Activated CD4-positive, CD25-positive, alpha-beta regulatory T cell treated with anti-CD3 and anti-CD28 coated beads, Interleukin-2, amount 50 U/mL, for 72 hours (primary cell): Measurements from ENCODE around the gene ZNF557.

Source experiments
- DNase-seq: peaks from one replicate; pipeline ENCODE4 v3.0.0; 2021

ZNF557 gene

DNA sequence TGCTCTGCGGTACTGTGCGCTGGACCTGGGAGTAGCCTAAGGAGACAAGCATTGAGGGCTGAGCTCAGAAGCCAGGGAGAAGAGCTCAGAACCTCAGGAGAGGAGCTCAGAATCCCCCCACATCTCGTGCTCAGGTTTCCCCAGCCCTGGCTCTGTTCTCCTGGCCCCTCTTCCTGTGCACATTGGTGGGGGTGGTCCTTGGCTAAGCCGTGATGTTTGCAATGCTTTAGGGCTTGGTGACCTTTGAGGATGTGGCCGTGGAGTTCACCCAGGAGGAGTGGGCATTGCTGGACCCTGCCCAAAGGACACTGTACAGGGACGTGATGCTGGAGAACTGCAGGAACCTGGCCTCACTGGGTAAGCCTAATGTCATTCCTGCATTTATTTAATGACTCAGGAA, 6.6 kb downstream of the ZNF557 start:
- no peak for DNase-seq

DNA sequence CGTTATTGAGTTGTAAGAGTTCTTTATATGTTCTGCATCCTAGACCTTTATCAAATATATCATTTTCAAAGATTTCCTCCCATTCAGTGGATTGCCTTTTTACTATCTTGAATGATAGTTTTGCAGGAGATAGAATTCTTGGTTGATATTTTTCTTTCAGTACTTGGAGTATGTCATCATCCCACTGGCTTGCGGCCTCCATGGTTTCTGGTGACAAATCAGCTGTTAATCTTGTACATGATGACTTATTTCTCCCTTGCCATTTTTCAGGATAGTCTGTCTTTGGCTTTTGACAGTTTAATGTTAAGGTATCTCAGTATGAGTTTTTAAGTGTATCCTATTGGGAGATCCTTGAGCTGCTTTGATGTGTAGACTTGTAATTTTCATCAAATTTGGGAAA, 8.5 kb downstream of the ZNF557 start:
- DNase-seq: no peak

DNA sequence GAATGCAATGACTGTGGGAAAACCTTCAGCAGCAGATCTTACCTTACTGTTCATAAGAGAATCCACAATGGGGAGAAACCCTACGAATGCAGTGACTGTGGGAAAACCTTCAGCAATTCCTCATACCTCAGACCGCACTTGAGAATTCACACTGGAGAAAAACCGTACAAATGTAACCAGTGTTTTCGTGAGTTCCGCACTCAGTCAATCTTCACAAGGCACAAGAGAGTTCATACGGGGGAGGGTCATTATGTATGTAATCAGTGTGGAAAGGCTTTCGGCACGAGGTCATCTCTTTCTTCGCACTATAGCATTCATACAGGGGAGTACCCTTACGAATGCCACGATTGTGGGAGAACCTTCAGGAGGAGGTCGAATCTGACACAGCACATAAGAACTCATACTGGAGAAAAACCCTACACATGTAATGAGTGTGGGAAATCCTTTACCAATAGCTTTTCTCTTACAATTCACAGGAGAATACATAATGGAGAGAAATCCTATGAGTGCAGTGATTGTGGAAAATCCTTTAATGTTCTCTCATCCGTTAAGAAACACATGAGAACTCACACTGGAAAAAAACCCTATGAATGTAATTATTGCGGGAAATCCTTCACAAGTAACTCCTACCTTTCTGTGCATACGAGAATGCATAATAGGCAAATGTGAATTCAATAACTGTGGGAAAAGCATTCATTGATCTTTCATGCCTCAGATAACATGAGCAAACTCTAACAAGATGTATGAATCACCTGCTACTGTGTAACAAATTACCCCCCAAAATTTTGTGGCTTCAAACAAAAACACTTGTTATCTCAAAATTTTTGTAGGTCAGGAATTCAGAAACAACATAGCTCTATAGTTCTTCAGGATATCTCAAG, 13.8 kb downstream of the ZNF557 start:
- no peak for DNase-seq

DNA sequence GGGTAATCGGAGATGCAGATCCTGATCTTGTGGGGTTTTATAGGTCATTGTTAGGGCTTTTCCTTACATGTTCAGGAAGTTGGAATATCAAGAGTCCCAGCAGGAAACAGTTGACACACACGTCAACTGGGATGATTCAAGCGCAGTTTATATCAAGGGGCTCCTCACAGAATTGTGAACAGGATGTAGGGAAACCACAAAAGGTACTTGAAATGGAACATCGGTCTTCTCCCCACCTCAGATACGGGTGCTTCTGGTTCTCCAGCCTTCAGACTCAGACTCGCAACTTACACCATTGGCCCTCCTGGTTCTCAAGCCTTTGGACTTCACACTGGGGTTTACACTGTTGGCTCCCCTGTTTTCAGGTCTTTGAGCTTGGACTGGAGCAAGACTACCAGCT, 19.5 kb downstream of the ZNF557 start:
- no peak for DNase-seq

DNA sequence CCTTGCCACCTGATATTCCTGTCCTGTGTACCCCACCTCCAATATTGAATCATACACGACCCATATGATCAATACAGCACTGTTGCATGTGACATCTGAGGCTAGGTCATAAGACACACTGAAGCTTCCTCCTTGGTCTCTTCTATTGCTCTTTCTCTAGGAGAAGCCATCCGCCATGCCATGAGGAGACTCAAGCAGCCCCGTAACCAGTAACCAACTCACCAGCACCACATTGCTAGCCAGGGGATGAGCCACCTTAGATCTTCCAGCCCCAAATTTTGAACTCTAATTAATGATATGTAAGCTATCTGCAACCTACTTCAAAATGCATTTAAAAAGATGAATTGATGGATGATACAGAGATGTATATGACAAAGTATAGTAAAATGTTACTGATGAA, 28.6 kb downstream of the ZNF557 start:
- no peak for DNase-seq

DNA sequence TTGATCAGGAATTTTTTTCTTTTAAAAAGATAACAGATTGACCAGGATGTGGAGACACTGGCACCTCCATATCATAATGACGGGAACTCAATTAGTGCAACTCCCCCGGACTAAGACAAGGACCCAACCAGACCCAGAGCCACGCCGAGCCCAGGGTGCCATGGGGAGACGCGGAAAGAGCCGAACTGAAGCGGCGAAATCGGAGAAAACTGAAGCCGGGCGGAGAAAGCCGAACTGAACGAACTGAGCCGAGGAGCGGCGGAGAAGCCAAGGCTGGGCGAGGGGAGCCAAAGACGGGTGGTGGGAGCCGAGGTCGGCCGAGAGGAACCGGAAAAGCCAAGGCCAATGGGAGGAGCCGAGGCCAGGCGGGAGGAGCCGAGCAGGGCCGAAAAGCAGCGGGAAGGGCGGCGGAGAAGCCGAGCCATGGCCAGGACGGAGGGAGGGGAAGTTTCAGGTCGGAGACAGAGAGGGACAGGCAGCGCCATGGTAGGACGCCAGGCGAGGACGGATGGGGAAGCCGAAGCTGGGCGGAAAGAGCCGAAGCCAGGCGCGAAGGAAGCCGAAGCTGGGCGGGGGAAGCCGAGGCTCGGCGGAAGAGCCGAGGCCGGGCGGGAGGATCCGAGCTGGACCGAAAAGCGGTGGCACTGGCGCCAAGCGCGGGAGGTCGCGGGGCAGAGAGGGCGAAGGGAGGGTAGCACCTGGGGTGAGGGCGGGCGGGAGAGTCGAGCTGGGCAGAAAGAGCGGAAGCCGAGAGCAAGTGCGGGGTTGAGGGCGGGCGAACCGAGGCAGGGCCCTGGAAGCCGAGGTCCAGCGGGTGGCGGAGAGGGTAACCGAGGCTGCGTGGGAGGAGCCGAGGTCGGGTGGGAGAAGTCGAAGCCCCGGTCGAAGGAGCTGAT, 29.4 kb downstream of the ZNF557 start:
- DNase-seq: peak; percentile 90

DNA sequence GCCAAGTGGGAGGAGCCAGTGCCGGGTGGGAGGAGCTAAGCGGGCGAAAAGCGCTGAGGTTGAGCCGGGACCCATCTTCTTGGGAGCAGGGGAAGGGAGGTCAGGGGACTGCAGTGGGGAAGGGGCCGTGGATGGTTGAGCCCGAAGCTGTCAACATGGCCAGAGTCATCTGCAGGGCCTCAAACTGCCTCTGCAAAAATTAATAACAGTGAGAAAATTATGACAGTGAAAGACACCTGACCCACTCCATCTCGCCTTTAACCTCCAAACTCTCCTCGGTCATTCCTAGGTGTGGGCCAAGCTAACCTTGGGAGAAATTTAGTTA, 30.1 kb downstream of the ZNF557 start:
- DNase-seq: no peak

DNA sequence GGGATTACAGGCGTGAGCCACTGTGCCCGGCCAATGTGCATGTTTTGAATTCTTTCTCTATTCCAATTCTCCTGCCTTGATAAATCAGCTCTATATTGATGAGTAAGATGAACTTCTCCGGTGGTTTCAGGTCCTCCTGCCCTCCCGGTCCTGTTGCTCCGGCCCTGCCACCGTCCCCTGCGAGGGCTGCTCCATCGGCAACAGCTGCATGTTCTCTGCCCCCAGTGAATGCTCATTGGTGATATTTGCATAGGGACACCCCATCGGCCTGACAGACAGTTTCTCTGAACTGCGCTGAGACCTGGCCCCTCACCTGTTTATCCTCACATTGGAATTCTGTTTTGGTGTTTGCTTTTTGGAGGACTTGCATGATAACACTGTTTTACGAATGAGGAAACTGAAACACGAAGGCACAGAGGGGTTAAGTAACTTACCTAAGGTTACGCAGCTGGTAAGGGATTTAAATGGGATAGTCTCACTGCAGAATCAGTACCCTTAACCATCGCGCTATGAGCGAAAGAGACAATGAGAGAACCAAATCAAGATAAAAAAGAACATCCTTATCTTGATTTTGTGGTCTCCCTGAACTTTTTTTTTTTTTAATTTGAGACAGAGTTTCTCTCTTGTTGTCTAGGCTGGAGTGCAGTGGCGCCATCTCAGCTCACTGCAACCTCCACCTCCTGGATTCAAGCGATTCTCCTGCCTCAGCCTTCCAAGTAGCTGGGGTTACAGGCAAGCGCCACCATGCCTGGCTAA, 32.2 kb downstream of the ZNF557 start:
- no peak for DNase-seq

DNA sequence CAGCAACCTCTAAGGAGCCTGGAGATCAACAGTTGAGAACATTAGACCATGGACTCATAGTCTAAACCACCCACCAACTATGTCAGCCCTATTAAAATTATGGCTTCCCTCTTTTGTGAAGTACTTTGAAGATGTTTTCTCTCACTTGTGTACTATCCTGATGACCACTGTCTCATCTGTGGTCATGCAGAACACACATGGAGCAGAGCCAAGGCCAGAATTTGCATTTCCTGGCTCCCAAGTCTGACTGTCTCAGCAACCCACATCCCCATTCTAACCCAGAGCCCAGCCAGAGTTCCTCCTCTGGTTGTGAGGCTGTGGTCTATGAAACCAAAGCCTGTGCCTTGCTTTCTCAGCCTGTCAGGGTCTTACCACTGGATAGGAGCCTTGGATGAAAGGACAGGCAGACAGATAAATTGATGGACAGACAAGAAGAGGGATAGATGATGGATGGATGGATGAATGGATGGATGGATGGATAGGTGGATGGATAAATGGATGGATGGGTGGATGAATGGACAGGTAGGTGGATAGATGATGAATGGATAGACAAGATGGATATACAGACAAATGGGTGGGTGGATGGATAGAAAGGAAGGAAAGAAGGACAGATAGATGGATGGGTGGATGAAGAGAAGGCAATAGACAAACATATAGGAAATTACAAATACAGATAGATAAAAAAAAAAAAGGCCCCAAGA, 35.4 kb downstream of the ZNF557 start:
- DNase-seq: no peak

DNA sequence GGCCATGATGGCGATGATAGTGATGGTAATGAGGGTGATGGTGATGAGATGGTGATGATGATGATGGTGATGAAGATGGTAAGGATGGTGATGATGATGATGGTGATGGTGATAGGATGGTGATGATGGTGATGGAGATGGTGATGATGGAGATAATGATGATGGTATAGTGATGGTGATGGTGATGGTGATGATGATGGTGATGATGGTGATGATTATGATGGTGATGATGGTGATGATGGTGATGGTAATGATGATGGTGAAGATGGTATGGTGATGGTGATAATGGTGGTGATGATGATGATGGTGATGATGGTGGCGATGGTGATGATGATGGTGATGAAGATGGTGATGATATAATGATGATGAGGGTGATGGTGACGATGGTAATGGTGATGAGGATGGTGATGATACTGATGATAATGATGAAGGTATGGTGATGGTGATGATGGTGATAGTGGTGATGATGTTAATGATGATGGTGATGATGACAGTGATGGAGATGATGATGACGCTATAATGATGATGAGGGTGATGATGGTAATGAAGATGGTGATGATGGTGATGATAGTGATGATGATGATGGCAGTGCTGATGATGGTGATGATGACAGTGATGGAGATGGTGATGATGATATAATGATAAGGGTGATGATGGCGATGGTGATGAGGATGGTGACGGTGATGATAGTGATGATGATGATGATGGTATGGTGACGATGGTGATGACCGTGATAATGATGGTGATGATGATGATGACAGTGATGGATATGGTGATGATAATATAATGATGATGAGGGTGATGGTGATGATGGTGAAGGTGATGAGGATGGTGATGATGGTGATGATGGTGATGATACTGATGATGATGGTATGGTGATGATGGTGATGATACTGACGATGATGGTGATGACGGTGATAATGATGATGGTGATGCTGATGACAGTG, 37.5 kb downstream of the ZNF557 start:
- no peak for DNase-seq

DNA sequence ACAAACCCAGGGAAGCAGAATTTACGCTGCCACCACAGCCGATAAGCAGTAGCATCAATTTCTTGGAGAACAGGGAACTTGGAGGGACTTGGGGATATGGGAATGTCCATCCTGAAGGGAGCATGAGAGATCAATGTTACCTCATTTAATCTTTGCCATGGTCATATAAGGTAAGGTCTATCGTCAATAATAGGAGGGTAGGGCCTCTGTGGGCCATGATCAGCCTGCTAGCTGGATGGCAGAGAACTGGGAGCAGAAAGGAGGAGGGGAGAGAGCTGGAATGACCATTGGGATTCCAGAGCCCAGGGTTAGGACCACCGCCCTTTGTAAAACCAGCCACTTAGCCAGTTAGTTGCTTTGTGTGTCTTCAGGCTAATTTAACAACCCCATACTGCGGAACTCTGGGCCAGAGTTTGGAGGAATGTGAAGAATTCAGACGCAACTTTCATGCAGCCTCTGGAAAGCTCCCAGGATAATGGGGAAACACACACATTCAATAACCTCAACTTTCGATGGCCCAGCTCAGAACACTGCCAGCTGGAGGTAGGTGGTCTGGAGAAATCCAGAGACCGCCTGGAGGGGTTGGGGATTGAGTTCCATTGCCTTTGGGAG, 40.3 kb downstream of the ZNF557 start:
- DNase-seq: no peak

DNA sequence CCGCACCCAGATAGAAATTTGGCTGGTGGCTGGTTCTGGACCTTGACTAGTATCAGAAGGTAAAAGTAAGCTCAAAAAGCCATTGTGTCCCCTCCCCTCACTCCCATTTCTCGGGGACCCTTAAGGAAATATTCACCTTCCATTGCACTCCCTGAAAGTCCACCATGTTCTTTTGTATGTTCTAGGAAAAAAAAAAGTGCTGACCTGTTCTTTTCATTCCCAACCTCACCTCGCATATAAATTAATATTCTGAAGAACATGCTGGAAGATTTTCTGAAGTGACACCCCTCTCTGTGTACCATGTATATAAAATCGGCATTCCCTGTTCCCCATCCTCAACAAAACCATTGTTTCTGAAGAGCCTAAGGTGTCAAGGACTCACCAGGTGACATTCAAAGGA, 43.2 kb downstream of the ZNF557 start:
- no peak for DNase-seq

DNA sequence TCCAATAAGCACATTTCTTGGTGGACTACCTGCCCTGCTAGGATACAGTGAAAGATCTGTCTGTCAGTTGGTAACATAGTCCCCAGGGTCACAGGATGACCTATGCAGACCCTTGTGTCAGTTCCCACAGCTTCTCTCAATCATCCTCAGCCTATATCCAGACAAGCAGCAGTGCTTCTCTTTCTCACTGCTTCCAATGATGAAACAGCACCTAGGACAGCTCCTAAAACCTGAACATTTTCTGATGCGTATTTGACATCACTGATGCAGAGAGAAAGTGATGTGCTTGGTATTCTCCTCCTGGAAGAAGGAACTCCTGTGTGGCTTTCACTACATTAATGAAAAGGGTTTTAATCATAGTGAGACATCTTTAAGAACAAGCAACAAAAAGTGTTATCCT, 43.7 kb downstream of the ZNF557 start:
- no peak for DNase-seq

DNA sequence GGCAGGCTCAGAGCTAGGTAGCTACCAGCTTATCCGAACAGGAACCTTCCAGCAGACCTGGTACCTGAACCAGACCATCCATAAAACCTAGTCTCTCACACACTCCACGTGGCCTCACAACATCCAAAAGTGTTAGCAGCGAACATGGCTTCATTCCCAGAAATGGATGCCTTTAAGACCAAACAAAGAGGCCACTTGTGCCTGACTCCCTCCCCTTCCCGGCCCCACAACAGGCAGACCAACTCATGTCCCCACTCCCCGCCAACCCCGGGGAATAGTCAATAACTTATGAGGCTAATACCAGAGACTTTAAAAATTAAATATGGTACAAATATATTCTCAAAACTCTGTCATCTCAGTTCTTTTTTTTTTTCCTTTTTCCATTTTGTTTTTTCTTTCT, 46.2 kb downstream of the ZNF557 start:
- DNase-seq: no peak

DNA sequence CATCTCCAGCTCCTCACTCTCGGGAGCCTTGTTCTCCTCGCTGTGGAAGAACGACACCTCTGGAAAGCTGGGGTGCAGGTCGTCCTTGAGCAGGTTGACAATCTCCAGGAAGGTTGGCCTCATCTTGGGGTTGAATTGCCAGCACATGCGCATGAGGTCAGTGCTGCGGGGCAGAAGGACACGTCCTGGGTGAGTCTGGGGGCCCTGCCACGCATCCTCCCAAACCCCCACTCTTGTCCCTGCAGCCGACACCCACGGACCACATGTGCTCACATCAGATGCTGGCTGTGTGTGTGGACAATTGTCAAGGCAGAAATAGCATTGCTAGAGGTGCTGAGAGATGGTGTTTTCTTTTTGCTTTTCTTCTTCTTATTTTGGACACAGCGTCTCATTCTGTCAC, 47.7 kb downstream of the ZNF557 start:
- DNase-seq: no peak

DNA sequence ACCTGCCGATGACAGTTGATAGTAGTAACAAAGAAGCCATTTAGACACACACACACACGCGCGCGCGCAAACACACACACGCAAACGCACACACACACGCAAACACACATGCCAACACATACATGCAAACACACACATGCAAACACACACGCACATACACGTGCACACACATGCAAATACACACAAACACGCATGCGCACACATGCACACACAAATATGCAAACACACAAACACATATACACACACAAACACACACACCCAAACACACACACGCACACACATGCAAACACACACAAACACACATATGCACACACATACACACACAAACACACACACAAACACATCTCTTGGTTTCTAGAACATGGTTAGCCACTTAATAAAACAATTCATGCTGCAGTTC, 50.1 kb downstream of the ZNF557 start:
- DNase-seq: no peak

DNA sequence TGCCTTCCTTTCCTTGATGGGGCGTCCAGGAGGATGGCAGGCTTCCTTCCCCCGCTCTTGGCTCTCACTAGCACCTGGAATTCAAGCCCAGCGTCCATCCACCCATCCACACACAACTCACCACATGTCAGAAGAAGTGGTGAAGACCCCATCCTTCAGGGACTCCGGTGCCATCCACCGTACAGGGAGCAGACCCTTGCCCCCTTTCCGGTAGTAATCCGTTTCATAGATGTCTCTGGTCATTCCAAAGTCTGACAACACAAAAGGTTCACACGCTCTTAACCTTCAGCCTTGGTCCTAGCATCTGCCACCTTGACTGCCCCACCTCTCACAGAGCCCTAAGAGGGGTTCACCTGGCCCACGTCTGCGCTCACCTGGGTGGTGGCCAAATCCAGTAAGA, 51.0 kb downstream of the ZNF557 start:
- DNase-seq: no peak

DNA sequence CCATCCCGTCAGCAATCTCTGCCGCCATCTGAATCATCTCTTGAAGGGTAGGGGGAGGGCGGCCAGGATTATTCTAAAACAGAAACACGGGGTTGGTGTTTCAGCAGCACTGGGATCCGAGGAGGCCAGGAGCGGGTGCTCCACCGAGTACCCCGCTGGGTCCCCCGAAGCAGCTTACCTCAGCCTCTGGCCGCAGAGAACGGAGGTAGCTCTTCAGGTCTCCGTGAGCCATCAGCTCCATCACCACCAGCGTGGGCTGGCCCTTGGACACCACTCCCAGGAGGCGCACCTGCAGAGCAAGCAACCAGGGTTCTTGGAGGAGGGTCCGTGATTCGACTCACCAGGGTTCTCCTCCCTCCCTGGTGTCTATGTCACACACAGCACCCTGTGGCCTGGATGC, 53.2 kb downstream of the ZNF557 start:
- no peak for DNase-seq

DNA sequence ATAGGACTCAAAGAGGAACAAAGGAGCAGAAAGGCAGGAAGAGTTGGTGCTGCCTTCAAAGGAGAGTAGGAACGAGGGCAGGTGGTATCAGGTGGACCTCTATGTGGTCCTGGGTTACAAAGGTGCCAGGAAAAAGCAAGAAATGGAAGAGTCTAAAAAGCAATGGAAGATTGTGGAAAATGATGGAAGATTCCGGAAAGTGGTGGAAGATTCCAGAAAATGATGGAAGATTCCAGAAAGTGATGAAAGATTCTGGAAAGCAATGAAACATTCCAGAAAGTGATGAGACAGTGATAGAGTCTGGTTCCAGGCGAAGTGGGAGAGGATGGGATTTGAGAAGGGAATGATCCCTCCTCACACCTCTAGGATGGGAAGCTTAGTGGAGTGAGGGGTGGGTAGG, 55.3 kb downstream of the ZNF557 start:
- no peak for DNase-seq

DNA sequence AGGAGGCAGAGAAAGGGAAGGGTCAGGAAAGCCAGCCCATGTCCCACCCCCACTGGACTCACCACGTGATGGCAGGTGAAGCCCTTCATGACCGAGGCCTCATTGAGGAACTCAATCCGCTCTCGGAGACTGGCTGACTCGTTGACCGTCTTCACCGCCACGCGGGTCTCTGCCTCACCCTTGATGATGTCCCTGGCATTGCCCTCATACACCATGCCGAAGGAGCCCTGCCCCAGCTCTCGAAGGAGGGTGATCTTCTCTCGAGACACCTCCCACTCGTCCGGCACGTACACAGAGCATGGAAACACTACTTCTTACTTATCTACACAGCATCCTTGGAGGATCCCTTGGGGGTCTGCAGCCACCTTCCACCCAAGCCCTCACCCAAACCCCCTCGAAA, 55.7 kb downstream of the ZNF557 start:
- DNase-seq: no peak

DNA sequence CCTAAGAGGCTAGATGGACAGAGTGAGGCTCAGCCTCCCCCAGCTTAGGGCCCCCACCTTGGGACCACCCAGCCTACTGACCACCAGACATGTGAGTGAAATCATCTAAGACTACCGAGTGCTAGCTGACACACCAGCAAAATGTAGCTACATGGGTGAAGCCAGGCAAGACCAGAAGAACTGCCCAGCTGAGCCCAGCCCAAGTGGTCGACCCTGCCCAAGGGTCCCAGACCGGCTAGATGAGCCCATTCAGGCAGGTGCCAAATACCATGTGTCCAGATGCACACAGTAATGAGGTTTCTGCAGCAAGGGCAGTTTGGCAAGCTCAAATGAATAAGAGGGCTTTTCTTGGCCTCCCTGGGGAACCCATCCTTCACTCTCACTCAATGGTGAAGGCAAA, 56.6 kb downstream of the ZNF557 start:
- no peak for DNase-seq
